T-helper 17 cell (primary cell): Measurements from ENCODE around the gene RGS10. TPM values are rescaled to one million over a fixed set of nuclear protein-coding genes. Genes with fewer than 3 reads are reported as not detected.

Experiments used
- ATAC-seq: fragments of 150-1000 bp; cut with Tn5 transposase; 2 replicates; pipeline ENCODE4 v1.10.0; 2021; ENCODE audit warnings: mild to moderate bottlenecking, moderate library complexity
- DNase-seq, 3 donors: peaks; one replicate each; pipeline versions ENCODE4 v3.0.0 to v3.0.0-alpha.2; 2020 to 2021
- H3K9me3 ChIP-seq: one replicate; pipeline ENCODE4 v1.7.0; 2013; ENCODE audit warnings: low read length, mild to moderate bottlenecking; ENCODE audit not compliant: control insufficient read depth, poor library complexity, severe bottlenecking
- H3K27ac Mint-ChIP-seq: one replicate; pipeline ENCODE4 v1.8.0; 2022; ENCODE audit warnings: mild to moderate bottlenecking, moderate library complexity, mixed read lengths
- H3K27me3 Mint-ChIP-seq: one replicate; pipeline ENCODE4 v1.8.0; 2022; ENCODE audit warnings: mixed read lengths
- H3K36me3 Mint-ChIP-seq: one replicate; pipeline ENCODE4 v1.8.0; 2022; ENCODE audit warnings: low read depth, mixed read lengths
- H3K4me1 Mint-ChIP-seq: one replicate; pipeline ENCODE4 v1.8.0; 2022; ENCODE audit warnings: mild to moderate bottlenecking, mixed read lengths
- H3K4me3 Mint-ChIP-seq: one replicate; pipeline ENCODE4 v1.8.0; 2022; ENCODE audit warnings: mild to moderate bottlenecking, moderate library complexity, mixed read lengths
- total RNA-seq, 4 donors: library from RNA in 2 of 4; stranded (reverse) in 2 of 4; gene quantifications; one replicate each; pipeline ENCODE4 v1.2.3 and lab custom pipeline; 2022 to 2026

Gene RGS10
- total RNA-seq, 2 donors from 2014 or later: 64.7 to 135 TPM

- Mint-ChIP-seq H3K27me3 (no peaks in the 10 kb centered on the region), H3K36me3 (no peaks in the 10 kb centered on the region), H3K27ac (no peak overlapping the region), H3K4me1 (no peaks in the 10 kb centered on the region), H3K4me3 (no peak overlapping the region)
- ATAC-seq: no peak
- no peak for DNase-seq
- H3K9me3 ChIP-seq: no peaks in the 10 kb centered on the region
Measured at GRCh38 chr10:119450606-119451299, 91.8 kb downstream of the RGS10 start.

Other genes starting within 250 kb of the RGS10 start
- 100 to 1,000 TPM; 169 to 172 TPM for gene TIAL1, start 54.2 kb upstream of the RGS10 start, total RNA-seq
- 10 to 100 TPM; 52.0 to 52.4 TPM for gene BAG3, start 108.7 kb upstream of the RGS10 start, total RNA-seq
- gene INPP5F, start 183.3 kb upstream of the RGS10 start, total RNA-seq: 10 to 100 TPM; 10.4 to 11.9 TPM